KOPT-K1 (cell line): ENCODE measurements around the gene EOLA2.
"Not testable (repeated sequence)": the region's sequence is repeated elsewhere in the genome, so short reads cannot be mapped to it uniquely, and the experiment has no call there.

Experiments
- H3K27ac ChIP-seq: fragments of 200-600 bp; sonication (generic); 2 replicates; pipeline ENCODE4 v1.5.1; 2016; ENCODE audit warnings: antibody characterized with exemption, mild to moderate bottlenecking, low read depth, low read length; ENCODE audit not compliant: poor library complexity, severe bottlenecking
- H3K36me3 ChIP-seq: fragments of 200-600 bp; sonication (generic); 2 replicates; pipeline ENCODE4 v1.5.1; 2017; ENCODE audit warnings: antibody characterized with exemption, mild to moderate bottlenecking, low read length, moderate library complexity; ENCODE audit not compliant: insufficient read depth
- H3K9me3 ChIP-seq: fragments of 200-600 bp; sonication (generic); 2 replicates; pipeline ENCODE4 v1.5.1; 2017; ENCODE audit warnings: antibody characterized with exemption, low read length, mild to moderate bottlenecking; ENCODE audit not compliant: insufficient read depth, poor library complexity, severe bottlenecking

Gene EOLA2

GRCh38 chrX:149938427-149938880 lies at the start of gene EOLA2:
TSS of gene EOLA2 (minus strand) at chrX:149938491. CDS start at chrX:149933874, 4,617 bp downstream.
- Histone ChIP-seq H3K36me3 (peaks cover 11% of the 10 kb centered on the region; the same call in 1 of the 2 replicates), H3K27ac (peak within 1 kb of the TSS; percentile 75), H3K9me3 (no peaks in the 10 kb centered on the region)

GRCh38 chrX:149987613-149988012 lies 49.3 kb upstream of the EOLA2 start:
- Histone ChIP-seq H3K9me3 (no peaks in the 10 kb centered on the region), H3K36me3 (no peaks in the 10 kb centered on the region), H3K27ac (no peak overlapping the region)

- no peaks in the 10 kb centered on the region for H3K9me3 ChIP-seq
- H3K27ac ChIP-seq, result no peak overlapping the region
- no peaks in the 10 kb centered on the region for H3K36me3 ChIP-seq
Observed at GRCh38 chrX:149984411-149984810, 46.1 kb upstream of the EOLA2 start.

- Histone ChIP-seq H3K36me3 (no peaks in the 10 kb centered on the region), H3K9me3 (no peaks in the 10 kb centered on the region), H3K27ac (no peak overlapping the region)
Observed at GRCh38 chrX:149982310-149982709, 44.0 kb upstream of the EOLA2 start.

GRCh38 chrX:149979126-149979644 lies 40.9 kb upstream of the EOLA2 start:
- H3K36me3 ChIP-seq, result no peaks in the 10 kb centered on the region
- no peak overlapping the region for H3K27ac ChIP-seq
- no peaks in the 10 kb centered on the region for H3K9me3 ChIP-seq

GRCh38 chrX:149962859-149963757 lies 24.8 kb upstream of the EOLA2 start:
- Histone ChIP-seq H3K27ac (no peak overlapping the region), H3K9me3 (no peaks in the 10 kb centered on the region), H3K36me3 (peaks cover 15% of the 10 kb centered on the region; the same call in 1 of the 2 replicates)

- no peak overlapping the region for H3K27ac ChIP-seq
- peaks cover 15% of the 10 kb centered on the region; the same call in 1 of the 2 replicates for H3K36me3 ChIP-seq
- H3K9me3 ChIP-seq, result no peaks in the 10 kb centered on the region
Observed at GRCh38 chrX:149962010-149962409, 23.7 kb upstream of the EOLA2 start.

- Histone ChIP-seq H3K9me3 (no peaks in the 10 kb centered on the region), H3K27ac (no peak overlapping the region), H3K36me3 (peaks cover 15% of the 10 kb centered on the region; the same call in 1 of the 2 replicates)
Observed at GRCh38 chrX:149961572-149961971, 23.3 kb upstream of the EOLA2 start.

GRCh38 chrX:149950681-149951080 lies 12.4 kb upstream of the EOLA2 start:
- no peaks in the 10 kb centered on the region for H3K9me3 ChIP-seq
- peaks cover 12% of the 10 kb centered on the region; the same call in 1 of the 2 replicates for H3K36me3 ChIP-seq
- no peak overlapping the region for H3K27ac ChIP-seq

- H3K36me3 ChIP-seq, result peaks cover 12% of the 10 kb centered on the region; the same call in 1 of the 2 replicates
- H3K9me3 ChIP-seq, result no peaks in the 10 kb centered on the region
- no peak overlapping the region for H3K27ac ChIP-seq
Observed at GRCh38 chrX:149949743-149950436, 11.6 kb upstream of the EOLA2 start.

GRCh38 chrX:149948016-149948415 lies 9.7 kb upstream of the EOLA2 start:
- H3K27ac ChIP-seq, result no peak overlapping the region

GRCh38 chrX:149946932-149947331 lies 8.6 kb upstream of the EOLA2 start:
- not testable (repeated sequence) for H3K9me3 ChIP-seq, H3K27ac ChIP-seq
- peaks cover 12% of the 10 kb centered on the region; the same call in 1 of the 2 replicates for H3K36me3 ChIP-seq

More at GRCh38 chrX:149948016-149948415, 9.7 kb upstream of the EOLA2 start:
- Histone ChIP-seq H3K36me3 (peaks cover 12% of the 10 kb centered on the region; the same call in 1 of the 2 replicates), H3K9me3 (no peaks in the 10 kb centered on the region)

GRCh38 chrX:149945820-149946219 lies 7.5 kb upstream of the EOLA2 start:
- not testable (repeated sequence) for H3K9me3 ChIP-seq, H3K27ac ChIP-seq
- peaks cover 12% of the 10 kb centered on the region; the same call in 1 of the 2 replicates for H3K36me3 ChIP-seq

GRCh38 chrX:149945087-149945670 lies 6.9 kb upstream of the EOLA2 start:
- H3K36me3 ChIP-seq, result peaks cover 12% of the 10 kb centered on the region; the same call in 1 of the 2 replicates
- not testable (repeated sequence) for H3K9me3 ChIP-seq, H3K27ac ChIP-seq

GRCh38 chrX:149940674-149941024 lies 2.4 kb upstream of the EOLA2 start:
- peak overlapping the region; percentile 94 for H3K27ac ChIP-seq
- not testable (repeated sequence) for H3K9me3 ChIP-seq, H3K36me3 ChIP-seq
